Urinary bladder (tissue), 4 donors: ENCODE measurements around the gene NACAD. TPM values are rescaled to one million over a fixed set of nuclear protein-coding genes. Genes with fewer than 3 reads are reported as not detected.

Source experiments
- DNase-seq: peaks from one replicate; pipeline ENCODE4 v3.0.0-alpha.2; 2015; ENCODE audit errors: extremely low spot score
- H3K27ac ChIP-seq: one replicate; pipeline ENCODE4 v1.5.1; 2013; ENCODE audit warnings: low read depth, mild to moderate bottlenecking, moderate library complexity
- H3K36me3 ChIP-seq: one replicate; pipeline ENCODE4 v1.6.1; 2013; ENCODE audit warnings: mild to moderate bottlenecking, moderate library complexity; ENCODE audit not compliant: insufficient read depth
- H3K4me1 ChIP-seq: one replicate; pipeline ENCODE4 v1.6.1; 2013; ENCODE audit warnings: mild to moderate bottlenecking, moderate library complexity; ENCODE audit not compliant: insufficient read depth
- H3K4me3 ChIP-seq: one replicate; pipeline ENCODE4 v1.5.1; 2013; ENCODE audit warnings: low read depth, low read length
- WGBS: extraction: QIAGEN DNeasy Blood & Tissue Kit; methylation state at CpG from one replicate; pipeline ENCODE4 v1.1.7; 2013; 5-methylcytosine and 5-hydroxymethylcytosine counted together
- polyA plus RNA-seq: library from polyadenylated mRNA; stranded (reverse); fragments of 200-250 nt; gene quantifications from one replicate; pipeline ENCODE4 v1.2.3, GENCODE V29; 2013
- total RNA-seq: library from RNA; depleted of rRNA; stranded (reverse); fragments of >200 nt; gene quantifications from one replicate; pipeline ENCODE4 v1.2.3, GENCODE V29; 2014
- donor health status: healthy with polysubstance abuse.
- donor health status: healthy.

NACAD gene
- total and polyA plus RNA-seq, 2 donors: 1.9 to 7.7 TPM

DNA sequence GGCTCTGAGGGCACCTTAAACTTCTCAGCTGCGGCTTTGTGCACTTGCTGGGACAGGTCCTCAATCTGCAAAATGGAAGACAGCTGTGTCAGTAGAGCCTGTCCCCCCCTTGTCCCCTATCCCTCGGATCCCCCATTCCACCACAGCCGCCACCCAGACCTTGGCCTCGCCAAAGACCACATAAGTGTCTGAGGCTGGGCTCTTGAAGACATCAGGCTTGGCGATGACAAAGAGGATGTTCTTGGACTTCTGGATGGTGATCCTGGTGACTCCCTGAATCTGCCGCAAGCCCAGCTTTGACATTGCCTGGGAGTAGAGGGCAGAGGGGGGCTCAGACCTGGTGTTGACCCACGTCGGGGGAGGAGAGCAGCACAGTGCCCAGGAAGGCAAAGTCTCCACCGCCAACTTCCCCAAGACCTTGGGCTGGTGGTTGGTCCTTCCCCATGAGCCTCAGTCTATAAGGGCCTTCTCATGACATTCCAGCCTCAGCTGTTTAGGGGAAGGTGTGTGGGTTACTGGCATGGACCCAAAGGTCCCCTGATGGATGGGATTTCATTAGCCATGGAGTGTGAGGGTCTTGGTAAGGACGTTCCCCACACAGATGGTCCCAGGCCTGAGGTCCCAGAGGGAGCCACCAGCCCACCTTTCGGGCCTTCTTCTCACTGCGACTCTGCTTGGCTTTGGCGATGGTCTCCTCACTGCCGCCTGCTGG lies 7.7 kb downstream of the NACAD start:
- Histone ChIP-seq H3K36me3 (peaks cover 1% of the 10 kb centered on the region), H3K4me1 (no peaks in the 10 kb centered on the region), H3K4me3 (no peak overlapping the region), H3K27ac (no peak overlapping the region)
- DNase-seq: no peak
- 90% methylated on average over 14 of the region's 14 CpGs for WGBS

DNA sequence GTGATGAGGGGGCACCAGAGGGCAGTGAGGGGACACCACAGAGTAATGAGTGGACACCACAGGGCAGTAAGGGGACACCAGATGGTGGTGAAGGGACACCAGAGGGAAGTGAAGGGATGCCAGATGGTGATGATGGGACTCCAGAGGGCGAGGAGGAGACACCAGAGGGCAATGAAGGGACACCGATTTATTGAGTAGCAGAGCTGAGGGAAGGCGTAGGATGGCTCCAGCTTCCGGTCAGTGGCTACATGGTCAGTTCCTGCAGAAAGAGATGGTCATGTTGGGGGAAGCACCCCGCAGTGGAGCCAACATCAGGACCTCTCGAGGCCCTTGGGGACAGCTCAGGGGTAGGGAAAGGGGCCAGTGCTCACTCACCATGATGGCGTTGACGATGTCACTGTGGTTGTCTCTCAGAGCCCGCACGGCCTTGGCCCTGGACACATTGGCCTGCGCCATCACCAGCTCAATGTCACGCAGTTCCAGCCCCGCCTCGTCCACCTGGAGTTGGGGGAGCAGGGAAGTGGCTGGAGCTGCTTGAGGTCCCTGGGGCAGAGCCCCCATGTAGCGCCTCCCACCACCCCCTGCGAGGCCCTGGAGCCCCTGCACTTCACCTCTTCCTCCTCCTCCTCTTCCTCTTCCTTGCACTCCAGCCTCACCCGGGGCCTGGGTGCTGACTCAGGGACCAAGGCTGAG lies 8.4 kb downstream of the NACAD start:
- no peaks in the 10 kb centered on the region for H3K4me1 ChIP-seq
- no peak overlapping the region for H3K4me3 ChIP-seq
- no peak overlapping the region for H3K27ac ChIP-seq
- DNase-seq: no peak
- H3K36me3 ChIP-seq: peaks cover 2% of the 10 kb centered on the region
- 93% methylated on average over 17 of the region's 17 CpGs for WGBS

DNA sequence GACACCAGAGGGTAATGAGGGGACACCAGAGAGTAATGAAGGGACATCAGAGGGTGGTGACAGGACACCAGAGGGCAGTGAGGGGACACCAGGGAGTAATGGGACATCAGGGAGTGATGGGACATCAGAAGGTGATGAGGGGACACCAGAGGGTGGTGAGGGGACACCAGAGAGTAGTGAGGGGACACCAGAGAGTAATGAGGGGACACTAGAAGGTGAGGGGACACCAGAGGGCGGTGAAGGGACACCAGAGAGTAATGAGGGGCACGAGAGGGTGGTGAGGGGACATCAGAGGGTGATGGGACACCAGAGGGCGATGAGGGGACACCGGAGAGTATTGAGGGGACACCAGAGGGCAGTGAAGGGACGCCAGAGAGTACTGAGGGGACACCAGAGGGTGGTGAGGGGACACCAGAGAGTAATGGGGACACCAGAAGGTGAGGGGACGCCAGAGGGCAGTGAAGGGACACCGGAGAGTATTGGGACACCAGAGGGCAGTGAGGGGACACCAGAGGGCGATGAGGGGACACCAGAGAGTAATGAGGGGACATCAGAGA lies 10.6 kb downstream of the NACAD start:
- DNase-seq: no peak
- Histone ChIP-seq H3K4me1 (no peaks in the 10 kb centered on the region), H3K27ac (no peak overlapping the region), H3K4me3 (no peak overlapping the region), H3K36me3 (peaks cover 2% of the 10 kb centered on the region)
- WGBS: 90% methylated on average over 8 of the region's 8 CpGs

DNA sequence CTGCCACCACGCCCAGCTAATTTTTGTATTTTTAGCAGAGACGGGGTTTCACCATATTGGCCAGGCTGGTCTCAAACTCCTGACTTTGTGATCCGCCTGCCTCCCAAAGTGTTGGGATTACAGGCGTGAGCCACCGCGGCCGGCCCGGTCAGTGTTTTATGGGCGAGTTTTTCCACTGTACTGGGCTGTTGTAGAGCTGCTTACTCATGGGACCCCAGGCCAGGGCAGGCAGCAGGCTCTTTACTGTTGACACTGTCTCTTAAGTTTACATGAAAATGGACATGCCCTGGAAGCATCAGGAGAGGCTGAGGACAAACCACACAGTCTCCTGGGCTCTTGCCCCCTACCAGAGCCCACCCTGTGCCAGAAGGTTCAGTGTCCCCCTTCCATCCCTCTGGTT lies 11.2 kb downstream of the NACAD start:
- peaks cover 2% of the 10 kb centered on the region for H3K36me3 ChIP-seq
- H3K4me1 ChIP-seq: no peaks in the 10 kb centered on the region
- 85% methylated on average over 9 of the region's 9 CpGs for WGBS
- H3K27ac ChIP-seq: no peak overlapping the region
- no peak overlapping the region for H3K4me3 ChIP-seq
- DNase-seq: no peak

DNA sequence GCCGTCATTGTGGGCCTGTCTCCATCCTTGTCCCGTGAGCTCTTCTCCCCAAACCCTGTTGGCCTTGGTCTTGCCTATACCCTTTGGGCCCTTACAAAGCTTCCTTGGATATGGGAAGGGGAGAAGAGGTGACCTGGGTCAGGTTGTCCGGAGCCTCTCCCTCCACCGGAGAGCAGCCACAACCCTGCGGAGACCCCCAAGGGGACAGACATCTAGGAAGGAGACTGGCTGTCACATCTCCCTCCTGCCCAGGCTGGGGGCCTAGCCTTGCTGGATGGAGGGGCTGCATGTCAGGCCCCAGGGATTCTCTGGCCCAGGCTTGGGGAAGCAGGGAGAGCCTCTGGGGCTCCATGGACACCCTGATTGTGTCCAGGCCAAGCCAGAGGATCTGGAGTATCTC lies 11.8 kb downstream of the NACAD start:
- no peak overlapping the region for H3K4me3 ChIP-seq
- 96% methylated on average over 5 of the region's 5 CpGs for WGBS
- H3K4me1 ChIP-seq: no peaks in the 10 kb centered on the region
- peaks cover 2% of the 10 kb centered on the region for H3K36me3 ChIP-seq
- DNase-seq: no peak
- no peak overlapping the region for H3K27ac ChIP-seq

DNA sequence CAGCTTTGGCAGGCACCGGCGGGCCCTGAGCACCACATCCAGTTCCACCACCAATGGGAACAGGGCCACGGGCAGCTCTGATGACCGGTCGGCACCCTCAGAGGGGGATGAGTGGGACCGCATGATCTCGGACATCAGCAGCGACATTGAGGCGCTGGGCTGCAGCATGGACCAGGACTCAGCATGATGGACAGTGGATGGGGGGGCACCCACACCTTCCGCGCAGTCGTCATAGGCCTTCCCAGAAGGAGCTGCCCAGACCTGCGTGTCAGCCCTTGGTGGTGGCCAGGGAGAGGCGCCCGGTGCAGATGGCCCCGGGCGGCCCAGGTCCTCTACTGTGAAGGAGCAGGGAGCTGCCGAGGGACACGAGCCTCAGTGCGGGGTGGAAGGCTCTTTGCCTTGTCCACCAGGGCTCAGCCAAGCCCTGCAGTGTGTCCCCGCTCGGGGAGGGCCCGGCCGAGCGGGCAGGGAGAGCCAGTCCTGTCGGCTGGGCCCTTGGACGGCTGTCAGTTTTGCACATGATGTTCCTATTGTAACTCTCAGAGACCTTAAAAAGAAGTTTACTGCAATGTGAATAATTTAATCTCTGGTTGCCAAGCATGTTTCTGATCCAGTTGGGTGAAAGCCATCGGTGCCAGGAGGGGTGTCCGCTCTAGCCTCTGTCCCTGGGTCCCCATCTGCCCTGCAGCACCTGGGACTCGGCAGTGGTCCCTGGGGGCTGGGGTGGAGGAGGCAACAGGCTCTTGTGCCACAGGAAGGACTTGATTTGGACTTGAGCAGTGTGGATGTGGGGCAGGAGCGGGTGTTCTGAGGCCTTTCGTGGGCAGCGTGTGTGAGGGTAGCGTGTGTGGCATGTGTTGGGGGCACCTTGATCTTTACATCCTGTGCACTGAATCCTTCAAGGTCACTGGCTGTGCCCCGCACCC lies 12.6 kb downstream of the NACAD start:
- H3K4me3 ChIP-seq: no peak overlapping the region
- 93% methylated on average over 35 of the region's 35 CpGs for WGBS
- H3K27ac ChIP-seq: no peak overlapping the region
- no peak for DNase-seq
- peaks cover 2% of the 10 kb centered on the region for H3K36me3 ChIP-seq
- H3K4me1 ChIP-seq: no peaks in the 10 kb centered on the region

DNA sequence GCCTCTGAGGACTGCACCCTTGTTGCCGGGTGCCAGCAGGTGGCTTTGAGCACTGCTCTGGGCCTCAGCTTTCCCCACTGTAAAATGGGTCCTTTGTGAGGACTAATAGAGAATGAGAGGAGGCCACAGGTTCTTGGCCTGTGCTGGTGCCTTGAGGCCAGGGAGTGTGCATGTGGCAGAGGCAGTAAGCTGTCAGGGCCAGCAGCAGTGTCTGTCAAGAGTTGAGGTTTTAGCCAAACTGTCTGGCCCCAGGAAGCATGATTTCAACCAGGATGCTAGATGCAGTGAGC lies 13.5 kb downstream of the NACAD start:
- 94% methylated on average over 1 of the region's 1 CpG for WGBS
- Histone ChIP-seq H3K4me1 (no peaks in the 10 kb centered on the region), H3K36me3 (peaks cover 2% of the 10 kb centered on the region)

DNA sequence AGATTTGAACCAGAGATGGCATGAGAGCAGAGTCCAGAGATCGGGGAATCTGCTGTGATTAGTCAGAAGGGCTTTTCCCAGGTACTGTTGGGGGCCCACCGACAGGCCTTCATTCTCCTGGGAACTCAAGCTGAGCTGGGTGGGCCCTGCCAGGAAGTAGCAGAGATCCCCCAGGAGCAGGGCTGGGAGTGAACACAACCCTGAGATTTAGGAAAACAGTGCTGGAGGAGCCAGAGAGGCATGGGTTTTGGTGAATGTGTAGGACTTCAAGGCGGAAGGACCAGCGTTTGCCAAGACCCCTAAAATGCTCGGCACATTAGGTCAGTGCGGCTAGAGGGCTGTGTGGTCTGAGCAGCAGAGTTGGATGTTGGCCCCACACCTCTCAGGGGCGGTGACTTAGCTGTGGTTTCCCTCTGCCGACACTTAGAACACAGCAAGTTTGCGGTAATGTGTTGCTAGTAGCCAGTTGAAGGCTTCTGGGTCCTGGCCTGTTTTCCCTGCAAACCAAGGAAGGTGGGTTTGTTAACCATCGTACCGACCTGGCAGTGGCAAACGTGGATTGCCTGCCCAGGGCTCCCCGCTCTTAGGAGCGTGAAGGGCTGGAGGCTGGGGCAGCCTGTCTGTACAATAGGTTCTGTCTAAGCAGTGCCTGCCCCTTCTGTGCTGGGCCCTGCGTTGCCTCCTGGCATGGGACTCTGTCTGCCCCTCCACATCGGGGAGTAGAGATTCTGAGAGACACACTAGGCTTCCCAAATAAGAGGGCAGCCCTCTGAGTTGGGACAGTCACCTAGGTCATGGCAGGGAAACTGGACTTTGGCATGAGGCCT lies 14.0 kb downstream of the NACAD start:
- DNase-seq: no peak
- H3K36me3 ChIP-seq: peaks cover 2% of the 10 kb centered on the region
- no peaks in the 10 kb centered on the region for H3K4me1 ChIP-seq
- no peak overlapping the region for H3K4me3 ChIP-seq
- H3K27ac ChIP-seq: no peak overlapping the region
- WGBS: 92% methylated on average over 16 of the region's 16 CpGs

More for the DNA sequence above, 13.5 kb downstream of the NACAD start:
- Histone ChIP-seq H3K27ac (no peak overlapping the region), H3K4me3 (no peak overlapping the region)
- DNase-seq: no peak

DNA sequence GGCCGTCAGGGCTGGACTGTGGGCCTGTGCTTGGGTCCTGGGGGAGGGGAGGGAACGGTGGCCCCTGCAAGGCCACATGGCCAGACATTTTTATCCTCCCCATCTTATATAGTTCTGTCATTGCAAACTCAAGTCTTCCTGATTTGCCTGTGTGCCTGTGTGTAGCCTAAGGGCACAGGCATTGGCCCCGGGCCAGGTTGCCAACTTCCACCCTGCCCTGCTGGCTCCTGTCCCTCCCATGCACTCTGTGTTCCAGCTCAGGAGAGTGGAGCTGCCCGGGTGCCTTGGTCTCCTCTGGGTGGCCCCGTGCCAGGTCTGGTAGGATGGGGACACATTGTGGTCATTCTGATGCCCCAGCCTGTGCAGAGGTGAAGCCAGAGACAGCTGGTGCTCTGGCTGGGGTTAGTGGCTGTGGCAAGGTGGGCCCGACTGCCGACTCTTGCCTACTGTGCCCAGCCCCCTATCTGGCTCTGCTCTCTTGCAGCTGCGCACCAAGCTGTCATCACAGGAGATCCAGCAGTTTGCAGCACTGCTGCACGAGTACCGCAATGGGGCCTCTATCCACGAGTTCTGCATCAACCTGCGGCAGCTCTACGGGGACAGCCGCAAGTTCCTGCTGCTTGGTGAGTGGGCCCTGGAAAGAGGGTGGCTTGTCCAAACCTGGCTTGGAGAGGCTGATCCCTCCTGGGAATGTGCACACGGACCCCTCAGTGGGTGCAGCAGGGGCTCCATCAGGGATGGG lies 14.8 kb downstream of the NACAD start:
- DNase-seq: no peak
- Histone ChIP-seq H3K36me3 (peaks cover 3% of the 10 kb centered on the region), H3K4me3 (no peak overlapping the region), H3K27ac (no peak overlapping the region), H3K4me1 (no peaks in the 10 kb centered on the region)
- WGBS: 90% methylated on average over 15 of the region's 15 CpGs

DNA sequence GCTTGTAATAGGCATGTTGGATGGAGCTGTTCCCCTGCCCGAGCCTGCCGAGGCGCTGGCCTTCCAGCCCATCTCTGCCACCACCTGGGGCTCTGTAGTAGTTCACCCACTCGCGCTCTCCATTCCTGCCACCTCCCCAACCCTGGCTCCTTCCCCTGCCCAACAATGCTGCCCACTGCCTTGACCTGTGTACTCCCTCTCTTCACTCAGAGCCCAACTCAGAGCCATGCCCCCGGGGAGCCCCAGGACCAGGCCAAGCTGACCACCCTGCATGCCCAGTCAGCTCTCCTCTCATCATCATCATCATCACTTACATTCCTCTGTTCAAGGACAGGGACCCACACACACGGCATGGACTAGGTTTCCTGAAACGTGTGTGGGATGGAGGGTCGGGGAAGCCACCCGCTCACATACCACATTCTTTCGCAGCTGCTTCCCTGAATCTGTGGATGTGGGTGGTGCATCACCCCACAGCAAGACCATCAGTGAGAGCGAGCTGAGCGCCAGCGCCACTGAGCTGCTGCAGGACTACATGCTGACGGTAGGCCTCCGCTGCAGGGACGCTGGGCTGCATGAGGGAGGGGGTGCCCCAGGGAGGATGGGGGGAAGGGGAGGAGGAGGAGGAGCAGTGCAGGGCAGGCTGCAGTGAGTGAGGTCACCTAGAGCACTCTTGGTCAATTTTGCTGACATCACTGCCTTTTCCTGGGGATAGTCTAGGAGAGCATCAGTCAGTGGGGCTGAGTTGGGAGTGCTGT lies 15.6 kb downstream of the NACAD start:
- 81% methylated on average over 17 of the region's 17 CpGs for WGBS
- no peak overlapping the region for H3K4me3 ChIP-seq
- peaks cover 3% of the 10 kb centered on the region for H3K36me3 ChIP-seq
- no peak overlapping the region for H3K27ac ChIP-seq
- no peak for DNase-seq
- H3K4me1 ChIP-seq: no peaks in the 10 kb centered on the region

DNA sequence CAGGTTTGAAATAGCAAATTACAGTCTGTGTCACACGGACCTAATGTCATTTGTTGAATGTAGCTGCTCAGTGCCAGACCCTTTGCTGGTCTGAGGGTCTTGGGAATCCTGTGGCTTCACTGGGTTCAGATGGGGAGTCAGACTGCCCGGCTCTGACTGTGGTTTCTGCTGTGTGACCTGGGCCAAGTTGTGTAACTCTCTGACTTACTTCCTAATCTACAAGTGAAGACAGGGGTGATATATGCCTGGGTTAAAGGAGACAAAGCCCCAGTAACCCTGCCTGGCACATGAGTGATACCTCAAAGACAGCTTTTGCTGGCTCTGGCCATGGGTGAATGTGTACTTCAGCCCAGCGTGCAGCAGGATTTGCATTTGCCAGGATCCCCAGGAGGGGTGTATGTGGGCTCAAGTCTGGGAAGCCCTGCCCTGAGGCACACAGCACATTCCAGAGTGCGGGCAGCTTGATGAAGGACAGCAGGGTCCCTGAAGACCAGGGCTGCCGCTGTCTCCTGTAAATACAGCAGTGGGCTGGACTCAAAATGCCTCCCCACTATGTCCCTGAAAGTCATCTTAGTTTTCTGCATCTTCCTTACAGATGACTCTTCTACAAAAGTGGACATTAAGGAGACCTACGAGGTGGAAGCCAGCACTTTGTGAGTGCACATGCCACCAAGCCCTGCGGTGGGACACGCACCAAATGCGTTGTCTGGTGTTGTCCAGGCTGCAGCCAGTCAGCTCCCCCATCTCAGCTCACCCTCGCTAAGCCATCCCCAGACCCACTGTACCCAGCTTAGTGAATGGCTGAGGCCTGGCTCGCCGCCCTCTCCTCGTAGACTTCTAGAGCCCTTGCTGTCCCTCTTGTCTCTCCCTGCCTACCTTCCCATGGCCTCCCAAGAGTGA lies 16.4 kb downstream of the NACAD start:
- Histone ChIP-seq H3K36me3 (peaks cover 3% of the 10 kb centered on the region), H3K27ac (no peak overlapping the region), H3K4me3 (no peak overlapping the region), H3K4me1 (no peaks in the 10 kb centered on the region)
- 86% methylated on average over 13 of the region's 13 CpGs for WGBS
- DNase-seq: no peak
